Activated gamma-delta T cell treated with anti-CD3 and anti-CD28 coated beads, Interleukin-2, amount 50 U/mL, for 16 hours (primary cell): ENCODE measurements around the gene RANGAP1.

ENCODE experiments used
- DNase-seq: peaks from one replicate; pipeline ENCODE4 v3.0.0-alpha.2; 2020; ENCODE audit warnings: low read depth

The RANGAP1 gene

DNA sequence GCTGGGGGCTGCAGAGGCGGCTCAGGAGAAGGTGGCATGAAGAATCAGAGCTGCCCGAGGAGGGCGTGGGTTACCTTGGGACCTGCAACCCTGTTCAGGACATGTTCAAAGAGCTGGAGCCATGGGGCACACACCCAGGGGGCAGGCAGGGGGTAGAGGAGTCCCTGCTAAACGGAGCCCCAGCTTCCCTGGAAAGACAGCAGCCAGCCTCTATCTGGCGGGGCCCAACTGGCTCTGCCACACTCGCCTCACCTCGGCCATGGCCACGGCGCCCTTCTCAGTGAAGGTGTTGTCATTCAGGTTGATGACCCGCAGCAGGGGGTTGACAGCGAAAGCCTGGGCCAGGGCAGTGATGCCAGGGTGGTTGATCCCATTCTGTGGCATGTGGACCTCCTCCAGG lies 28.3 kb downstream of the RANGAP1 start:
- no peak for DNase-seq

DNA sequence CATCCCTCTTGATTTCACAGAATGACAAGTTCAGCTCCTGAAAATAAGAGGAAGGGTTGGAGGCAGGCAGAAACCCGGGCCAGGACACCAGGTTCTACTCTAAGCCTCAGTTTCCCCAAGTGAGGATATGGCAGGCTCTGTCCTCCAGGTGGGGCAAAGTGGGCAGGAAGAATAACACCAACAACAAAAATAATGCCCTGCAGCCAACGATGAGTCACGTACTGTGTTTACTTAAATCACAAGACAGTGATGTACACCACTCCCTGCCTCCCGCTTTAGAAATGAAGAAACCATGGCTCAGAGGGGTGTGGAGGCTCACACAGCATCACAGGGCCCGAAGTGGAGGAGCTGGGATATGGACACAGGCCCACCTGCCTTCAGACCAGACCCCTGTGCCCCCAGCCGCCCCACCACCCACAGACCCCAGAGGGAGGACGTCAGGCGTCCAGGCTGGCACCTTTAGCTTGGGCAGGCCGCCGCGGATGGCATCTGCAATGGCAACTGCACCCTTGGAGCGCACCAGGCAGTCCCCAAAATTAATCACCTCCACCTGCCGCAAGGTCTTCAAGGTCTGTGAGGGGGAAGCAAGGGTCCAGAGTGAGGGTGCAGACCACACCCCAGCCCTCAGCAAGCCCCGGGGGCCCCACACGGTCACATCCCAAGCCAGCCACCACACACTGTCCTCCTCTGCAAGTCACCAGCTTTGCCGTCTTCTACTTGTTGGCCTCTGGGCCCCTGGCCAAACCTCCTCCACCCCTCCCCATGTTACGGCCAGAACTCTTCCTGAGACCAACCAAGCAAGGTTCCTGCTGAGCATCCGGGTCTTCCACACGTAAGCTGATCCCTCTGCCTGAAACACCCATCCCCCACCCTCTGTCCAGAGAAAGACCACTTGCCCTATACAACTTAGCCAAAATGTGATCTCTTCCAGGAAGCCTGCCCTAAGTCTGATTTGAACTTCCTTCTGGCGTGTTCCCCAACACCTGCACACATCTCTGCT lies 29.4 kb downstream of the RANGAP1 start:
- DNase-seq, result no peak

DNA sequence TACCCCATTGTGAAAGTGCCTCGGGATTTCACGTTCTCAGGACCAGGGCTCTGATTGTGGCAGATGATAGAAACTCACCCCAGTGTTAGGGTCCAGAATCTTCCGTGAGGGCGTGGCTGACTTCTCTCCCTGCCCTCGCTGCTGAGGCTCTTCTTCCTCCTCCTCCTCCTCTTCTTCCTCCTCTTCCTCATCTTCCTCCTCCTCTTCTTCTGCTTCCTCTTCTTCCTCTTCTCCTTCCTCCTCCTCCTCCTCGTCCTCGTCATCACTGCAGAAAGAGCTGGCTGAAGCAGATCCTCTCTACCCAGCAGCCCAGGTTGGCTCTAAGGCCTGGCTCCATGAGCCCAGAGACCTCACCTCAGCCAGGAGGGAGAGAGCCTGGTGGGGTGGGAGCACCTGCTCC lies 31.8 kb downstream of the RANGAP1 start:
- DNase-seq, result no peak

DNA sequence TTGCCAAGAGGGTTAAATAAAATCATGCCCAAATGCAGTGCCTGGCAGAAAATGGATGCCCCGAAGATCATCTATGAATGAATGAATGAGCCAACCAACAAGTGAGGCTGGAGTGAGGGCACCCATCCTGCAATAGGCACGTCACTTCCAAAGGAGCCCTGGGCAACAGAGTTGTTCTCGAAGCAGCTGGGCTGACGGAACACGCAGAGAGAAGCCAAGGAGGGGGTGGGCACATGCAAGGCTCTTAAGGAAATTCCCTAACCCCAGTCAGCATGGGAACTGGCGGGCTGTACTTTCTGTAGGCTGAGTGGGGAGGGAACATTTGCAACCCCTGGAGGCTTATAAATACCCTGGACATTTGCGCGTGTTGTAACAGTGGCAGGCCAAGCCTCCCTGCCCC lies 33.6 kb downstream of the RANGAP1 start:
- DNase-seq, result no peak

DNA sequence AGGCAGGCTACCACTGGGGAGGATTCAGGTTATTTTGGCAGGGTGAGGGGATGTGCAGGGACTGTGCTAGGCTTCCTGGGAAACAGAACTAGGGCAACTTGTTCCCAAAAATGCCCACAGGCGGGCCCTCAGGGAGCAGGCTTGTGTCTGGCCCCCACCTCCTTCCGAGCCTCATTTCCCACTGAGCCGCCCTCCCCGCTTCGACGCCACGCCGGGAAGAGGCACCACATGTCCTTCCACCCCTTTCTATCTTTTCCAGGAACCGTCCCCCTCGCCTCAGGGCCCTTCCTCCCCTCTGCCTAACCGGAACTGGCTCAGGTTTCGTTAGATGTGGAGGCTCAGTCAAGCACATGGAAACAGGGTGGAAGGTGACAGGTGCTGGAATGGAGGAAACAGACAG lies 35.9 kb downstream of the RANGAP1 start:
- no peak for DNase-seq

DNA sequence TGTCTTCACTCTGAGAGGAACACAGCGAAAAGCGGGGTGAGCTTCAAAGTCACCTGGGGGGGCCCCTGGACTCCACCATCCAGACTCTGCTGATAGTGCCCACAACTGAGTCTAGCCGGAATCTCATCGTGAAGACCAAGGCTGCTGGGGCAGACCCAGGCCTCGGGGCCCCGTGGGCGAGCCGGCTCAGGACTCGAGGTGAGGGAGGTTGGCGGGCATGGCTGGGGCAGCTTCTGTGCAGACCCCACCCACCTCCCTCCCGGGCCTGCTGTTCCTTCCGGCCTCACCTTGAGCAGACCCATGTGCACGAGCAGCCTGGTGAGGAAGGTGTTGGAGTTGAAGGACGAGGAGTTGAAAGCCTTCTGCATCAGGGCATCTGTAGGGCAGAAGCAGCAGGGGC lies 36.5 kb downstream of the RANGAP1 start:
- DNase-seq, result no peak

DNA sequence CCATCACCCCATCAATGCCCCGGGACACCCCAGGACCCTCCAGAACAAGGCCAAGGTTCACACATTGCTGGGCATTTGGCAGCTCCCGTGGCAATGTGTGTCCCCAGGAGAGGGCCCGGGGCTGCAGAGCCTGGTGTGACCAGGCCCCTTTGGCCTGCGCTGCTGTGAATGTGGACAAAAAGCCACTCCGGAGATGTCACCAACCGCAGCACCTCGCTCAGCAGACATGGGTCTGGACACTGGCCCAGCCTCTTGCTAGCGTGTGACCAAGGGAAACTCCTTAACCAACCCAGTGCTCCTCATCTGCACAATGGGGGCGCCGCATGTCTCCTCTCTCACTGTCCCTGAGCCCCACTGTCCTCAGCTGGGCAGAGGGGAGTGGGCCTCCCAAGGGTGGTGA lies 37.2 kb downstream of the RANGAP1 start:
- no peak for DNase-seq

DNA sequence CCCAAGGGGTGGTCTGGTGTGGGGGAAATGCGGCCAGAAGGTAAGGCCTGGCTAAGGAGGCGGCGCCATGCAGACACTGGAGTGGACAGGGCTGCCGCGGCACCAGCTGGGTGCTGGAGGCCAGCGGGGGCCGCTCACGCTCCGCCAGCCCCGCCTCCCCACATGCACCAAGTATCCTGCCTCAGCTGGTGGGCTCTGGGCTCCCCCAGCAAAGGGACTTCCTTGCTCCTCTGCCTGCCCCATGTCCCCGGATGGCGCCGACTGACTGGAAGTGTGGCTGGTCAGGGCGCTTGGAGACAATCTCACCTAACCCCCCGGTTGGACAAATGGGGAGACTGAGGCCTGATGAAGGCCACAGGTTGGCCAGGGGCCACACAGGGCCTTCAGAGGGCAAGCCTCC lies 37.7 kb downstream of the RANGAP1 start:
- DNase-seq, result no peak

DNA sequence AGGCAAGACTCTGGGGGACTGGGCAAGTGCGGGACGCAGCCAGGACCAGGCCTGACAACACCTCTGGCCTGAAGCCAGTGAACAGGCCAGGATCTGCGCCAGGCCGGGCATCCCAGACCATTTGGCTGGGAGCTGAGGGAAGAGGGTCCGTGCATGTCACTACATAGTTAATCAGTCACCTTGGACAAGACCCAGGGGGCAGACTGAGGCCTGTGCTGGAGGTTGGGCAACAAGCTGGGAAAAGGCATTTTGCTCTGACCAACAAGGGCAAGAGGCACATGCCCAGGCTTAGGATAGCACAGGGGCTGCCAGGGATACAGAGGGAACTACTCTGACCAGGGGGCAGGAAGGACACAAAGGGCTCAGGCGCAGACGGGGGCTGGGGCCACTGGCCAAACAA lies 38.3 kb downstream of the RANGAP1 start:
- no peak for DNase-seq

DNA sequence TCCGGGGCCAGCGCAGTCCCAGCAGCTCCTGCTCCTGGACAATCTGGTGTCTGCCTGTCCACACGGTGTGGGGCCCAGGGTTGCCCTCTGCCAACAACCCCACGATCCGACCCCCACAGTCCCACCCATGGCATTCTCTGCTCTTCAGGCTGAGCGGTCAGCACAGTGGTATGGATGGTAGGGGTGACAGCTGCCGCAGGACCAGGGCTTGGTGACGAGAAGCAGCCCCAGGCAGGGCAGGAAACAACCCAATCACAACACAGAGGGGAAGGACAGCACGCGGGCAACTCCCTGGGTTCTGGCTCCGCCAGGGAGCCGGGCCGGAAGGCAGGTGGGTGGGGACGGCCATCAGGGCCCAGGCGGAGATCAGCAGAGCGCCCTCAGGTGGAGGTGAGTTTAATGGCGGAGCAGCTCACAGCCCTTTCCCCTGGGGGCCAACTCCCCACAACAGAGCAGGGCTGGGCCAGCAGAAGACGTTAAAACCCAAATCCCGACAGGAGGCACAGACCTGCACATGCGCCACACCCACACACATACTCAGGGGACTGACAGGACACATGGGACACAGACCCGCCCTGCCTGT lies 40.0 kb downstream of the RANGAP1 start:
- no peak for DNase-seq

DNA sequence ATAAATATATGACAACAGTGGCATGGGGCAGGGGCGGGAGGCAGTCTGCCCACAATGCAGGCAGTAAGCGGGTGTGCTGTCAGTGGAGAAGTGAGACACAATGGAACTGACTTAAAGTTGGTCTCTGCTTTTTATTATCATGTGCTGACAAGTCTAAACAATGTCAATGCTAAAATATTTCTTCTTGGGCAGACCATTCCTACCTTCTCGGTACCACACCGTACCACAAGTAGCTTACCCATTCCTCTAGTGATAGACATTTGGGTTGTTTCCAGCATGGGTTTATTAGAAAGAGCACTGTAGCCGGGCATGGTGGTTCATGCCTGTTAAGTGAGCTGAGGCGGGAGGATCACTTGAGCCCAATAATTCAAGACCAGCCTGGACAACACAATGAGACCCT lies 42.6 kb downstream of the RANGAP1 start:
- no peak for DNase-seq

DNA sequence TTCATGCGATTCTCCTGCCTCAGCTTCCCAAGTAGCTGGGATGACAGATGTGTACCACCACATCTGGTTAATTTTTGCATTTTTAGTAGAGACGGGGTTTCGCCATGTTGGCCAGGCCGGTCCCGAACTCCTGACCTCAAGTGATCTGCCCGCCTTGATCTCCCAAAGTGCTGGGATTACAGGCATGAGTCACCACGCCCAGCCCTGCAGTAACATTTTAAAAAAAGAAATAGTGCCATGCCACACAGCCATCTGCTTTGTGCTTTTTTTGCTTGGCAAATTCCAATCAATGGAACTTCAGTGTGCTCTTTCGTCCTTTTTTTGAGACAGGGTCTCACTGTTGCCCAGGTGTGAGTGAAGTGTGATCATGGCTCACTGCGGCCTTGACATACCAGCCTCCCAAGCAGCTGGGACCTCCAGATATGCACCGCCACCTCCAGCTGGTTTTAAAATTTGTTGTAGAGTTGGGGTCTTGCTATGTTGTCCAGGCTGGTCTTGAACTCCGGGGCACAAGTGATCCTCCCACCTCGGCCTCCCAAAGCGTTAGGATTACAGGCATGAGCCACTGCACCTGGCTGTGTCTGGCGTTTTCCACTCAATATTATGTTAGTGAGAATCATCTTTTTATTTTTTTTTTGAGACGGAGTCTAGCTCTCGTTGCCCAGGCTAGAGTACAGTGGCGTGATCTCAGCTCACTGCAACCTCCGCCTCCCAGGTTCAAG lies 43.4 kb downstream of the RANGAP1 start:
- no peak for DNase-seq

DNA sequence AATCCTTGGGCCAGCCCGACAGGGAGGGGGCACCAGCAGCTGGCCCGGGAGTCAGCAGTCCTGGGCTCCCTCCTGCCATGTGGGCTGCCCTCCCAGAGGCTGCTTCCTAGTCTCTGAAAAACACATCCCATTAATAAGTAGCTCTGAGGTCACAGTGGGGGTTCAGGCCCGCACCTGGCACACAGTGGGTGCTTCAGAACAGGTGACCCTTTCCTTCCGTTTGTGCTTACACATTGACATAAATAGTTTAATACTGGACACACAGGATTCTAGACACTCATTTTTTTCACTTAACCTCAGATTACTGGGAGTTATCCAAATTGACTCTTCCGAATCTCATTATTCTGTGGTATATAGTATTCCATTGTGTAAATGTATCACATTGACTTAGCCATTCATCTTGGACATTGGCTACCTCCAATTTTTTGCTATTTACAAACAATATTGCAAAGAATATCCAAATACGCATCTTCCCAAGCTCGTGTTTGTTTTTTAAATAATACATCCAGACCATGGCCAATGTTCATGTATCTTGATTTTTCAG lies 44.8 kb downstream of the RANGAP1 start:
- no peak for DNase-seq

DNA sequence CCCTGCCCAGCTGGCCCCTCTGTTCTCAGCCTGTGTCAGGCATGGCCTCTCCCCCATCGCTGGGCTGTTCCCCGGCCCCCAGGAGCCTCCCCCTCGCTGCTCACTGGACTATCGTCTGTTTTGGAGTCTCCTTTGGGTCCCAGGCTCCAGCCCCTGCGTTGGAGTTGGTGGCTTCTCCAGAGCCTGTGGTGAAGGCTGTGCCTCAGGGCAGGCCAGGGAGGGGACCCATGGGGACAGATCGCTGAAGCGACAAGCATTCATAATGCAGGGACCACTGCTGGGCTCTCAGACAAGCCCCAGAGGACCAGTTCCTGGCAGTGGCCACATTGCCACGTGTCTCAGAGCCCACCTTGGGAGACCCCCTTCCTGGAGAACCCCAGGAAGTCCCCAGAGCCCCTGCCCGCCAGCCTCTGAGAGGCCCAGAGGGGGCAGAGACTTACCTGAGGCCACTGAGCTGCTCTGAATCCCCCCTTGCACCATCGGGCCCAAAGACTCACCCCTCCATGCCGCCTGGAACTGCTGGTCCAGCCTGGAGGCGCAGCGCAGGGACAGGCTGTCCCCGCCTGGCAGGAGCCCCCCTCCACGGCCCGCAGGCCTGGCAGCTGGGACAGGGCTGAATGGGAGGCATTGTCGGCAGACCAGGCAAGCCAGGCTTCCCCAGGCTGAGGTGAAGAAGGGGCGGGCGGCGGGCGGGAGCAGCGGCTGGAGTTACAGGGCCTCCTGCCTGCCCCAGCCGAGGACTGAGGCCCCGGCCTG lies 45.4 kb downstream of the RANGAP1 start, which contains the start of gene CHADL:
Gene CHADL (minus strand): TSS at position 555 of the 756 bp plus-strand sequence. CDS start 50 bp downstream, at position 505.
- no peak for DNase-seq

DNA sequence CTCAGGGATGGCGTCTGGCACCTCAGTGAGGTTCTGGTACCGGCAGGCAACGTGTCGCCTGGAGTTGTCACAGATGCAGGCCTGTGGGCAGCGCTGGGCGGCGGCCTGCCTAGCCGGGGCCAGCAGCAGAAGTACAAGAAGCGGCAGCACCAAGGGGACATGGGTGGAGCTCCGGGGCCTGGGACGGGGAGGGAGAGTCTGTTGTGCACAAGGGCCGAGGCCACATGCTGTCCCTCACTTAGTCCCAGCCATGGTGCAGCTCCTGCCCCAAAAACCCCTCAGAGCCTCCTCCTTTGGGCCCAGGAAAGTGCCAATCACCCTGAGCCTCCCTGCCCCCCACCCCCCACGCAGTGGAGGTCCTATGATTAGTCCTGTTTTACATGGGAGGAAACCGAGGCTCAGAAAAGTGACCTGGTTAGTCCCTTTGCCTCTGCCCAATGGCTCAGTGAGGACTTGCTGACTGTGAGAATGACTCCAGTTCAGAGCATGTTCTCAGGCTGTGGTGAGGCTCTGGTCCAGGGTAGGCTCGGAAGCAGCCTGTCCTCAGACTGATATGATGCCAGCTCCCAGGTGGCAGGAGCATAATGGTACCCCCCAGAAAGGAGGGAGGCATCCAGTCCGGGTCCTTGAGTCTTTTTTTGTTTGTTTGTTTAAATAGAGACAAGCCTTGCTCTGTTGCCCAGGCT lies 46.4 kb downstream of the RANGAP1 start:
- no peak for DNase-seq

DNA sequence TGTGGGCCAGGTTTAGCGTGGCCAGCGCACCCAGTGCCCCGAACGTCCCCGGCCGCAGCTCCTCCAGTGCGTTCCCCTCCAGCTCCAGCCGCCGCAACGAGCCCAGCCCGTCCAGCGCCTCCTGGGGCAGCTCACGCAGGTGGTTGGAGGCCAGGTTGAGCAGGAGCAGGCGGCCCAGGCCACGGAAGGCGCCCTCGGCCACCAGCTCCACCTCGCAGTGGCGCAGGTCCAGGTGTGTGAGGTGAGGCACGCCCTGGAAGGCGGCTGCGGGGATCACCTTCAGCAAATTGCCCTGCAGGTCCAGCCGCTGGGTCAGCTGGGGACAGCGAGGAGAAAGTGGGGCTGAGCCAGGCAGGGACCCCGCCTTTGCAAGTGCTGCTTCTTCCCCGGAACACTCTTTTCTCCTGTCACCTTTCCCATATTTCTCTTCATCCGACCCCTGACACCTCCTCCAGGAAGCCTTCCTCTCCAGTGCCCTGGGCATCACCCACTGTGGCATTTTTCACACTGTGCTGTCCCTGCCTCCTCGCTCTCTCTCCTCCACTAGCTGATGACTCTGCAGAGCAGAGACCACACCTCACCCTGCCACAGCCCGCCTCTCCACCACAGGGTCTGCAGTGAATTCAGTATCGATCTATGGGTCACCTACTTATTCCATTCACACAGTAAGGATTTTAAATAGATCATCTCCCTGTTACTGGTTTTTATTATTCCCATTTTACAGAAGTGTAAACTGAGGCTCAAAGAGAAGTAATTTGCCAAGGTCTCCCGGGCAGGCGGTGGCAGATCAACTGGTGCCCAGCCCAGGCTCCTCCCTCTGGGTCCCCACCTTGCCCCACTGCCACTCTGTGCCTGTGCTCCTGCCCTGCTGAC lies 47.2 kb downstream of the RANGAP1 start:
- DNase-seq, result no peak

DNA sequence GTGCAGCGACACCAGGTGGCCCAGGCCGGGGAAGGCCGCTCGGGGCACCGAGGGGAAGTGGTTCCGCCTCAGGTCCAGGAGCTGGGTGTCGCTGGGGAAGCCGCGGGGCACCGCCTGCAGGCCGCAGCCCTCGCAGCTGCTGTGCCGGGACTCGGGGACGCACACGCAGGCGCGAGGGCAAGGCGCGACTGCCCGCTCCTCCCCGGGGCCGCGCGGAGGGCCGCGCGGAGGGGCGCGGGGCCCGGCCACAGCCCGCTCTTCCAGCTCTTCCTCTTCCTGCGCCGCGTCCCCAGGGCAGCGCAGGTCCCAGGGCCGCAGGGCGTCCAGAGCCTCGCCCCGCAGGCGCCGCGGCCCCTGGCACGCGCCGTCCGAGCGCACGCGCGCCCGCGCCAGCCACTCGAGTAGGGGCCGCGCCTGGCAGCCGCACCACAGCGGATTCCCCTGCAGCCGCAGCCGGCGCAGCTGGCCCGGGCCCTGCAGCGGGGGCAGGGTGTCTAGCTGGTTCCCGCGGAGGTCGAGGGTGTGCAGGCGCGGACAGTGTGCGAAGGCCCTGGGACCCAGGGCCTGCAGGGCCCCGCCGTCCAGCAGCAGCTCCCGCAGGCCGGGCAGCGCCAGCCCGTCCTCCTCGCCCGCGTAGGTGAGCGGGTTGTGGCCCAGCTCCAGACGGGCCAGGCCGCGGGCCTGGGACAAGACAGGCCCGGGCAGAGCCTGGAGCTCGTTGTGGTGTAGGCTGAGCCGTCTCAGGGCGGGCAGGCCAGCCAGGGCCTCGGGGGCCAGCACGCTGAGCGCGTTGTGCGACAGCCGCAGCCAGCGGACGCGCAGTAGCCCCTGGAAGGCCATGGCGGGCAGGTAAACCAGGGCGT lies 48.0 kb downstream of the RANGAP1 start:
- peak; percentile 66 for DNase-seq

DNA sequence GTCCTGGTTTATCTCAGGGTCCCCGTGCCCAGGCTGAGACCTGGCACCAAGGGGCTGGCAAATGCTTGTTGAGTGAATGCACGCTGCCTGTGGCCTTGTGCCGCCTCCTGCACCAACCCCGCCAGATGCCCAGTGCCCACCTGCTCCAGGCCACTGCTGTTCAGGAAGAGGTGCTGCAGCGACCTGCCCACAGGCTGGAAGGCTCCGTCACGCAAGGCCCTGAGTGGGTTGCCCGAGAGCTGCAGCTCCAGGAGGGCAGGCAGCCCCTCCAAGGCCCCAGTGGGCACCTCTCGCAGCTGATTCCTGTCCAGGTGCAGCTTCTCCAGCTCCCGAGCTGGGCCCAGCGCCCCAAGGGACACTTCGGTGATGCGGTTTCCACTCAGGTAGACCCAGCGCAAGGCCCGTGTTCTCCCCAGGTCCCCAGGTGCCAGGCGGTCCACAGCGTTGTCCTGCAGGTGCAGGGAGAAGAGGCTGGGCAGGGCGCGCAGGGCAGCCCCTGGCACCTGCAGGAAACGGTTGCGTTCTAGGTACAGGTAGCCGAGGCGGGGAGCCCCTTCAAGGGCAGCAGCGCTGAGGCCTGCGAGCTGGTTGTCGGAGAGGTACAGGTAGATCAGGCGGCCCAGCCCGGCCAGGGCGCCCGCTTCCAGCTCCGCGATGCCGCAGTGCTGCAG lies 48.8 kb downstream of the RANGAP1 start:
- DNase-seq, result no peak
